ENCODE data around the gene HDGFL2.
A peak's percentile ranks its signal among the peaks of the same experiment; 100 is the strongest.

Gene HDGFL2

GRCh38 chr19:4471403-4472173, 509 bp upstream of the HDGFL2 start:
- DNase-seq (ENCODE audit: low read depth in 2 of 2), result peak; percentile 93 to 98

DNA sequence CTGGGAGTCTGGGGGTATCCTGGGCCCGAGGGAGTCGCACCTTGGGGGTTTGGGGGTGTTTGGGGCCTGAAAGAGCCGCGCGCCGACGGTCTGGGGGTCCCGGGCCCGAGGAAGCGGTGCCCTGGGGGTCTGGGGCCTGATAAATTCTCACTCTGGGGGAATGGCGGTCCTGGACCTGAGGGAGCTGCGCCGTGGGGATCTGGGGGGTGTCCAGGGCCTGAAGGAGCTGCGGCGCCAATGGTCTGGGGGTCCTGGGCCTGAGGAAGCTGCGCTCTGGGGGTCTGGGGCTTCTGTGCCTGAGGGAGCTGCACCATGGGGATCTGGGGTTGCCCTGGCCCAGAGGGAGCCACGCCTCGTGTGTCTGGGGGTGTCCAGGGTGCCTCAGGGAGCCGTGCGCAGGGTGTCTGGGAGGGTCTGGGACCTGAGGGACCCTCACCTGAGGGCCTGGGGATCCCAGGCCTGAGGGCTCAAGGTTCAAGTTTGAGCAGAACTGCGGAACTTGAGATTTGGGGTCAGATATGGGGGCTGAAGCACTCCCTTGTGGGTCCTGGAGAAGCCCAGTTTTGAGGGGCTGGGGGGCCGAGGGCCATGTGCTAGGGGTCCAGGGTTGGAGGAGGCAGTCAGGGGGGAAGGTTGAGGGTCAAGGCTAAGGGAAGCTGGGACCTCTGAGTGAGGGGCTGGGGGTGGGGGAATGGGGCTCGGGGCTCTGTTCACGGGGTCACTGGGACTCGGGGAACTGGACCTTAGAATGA, 1.1 kb downstream of the HDGFL2 start:
- DNase-seq (ENCODE audit: low read depth in 2 of 2), result no peak

GRCh38 chr19:4473763-4474513, 1.8 kb downstream of the HDGFL2 start:
- DNase-seq (ENCODE audit: low read depth in 2 of 2), result no peak

DNA sequence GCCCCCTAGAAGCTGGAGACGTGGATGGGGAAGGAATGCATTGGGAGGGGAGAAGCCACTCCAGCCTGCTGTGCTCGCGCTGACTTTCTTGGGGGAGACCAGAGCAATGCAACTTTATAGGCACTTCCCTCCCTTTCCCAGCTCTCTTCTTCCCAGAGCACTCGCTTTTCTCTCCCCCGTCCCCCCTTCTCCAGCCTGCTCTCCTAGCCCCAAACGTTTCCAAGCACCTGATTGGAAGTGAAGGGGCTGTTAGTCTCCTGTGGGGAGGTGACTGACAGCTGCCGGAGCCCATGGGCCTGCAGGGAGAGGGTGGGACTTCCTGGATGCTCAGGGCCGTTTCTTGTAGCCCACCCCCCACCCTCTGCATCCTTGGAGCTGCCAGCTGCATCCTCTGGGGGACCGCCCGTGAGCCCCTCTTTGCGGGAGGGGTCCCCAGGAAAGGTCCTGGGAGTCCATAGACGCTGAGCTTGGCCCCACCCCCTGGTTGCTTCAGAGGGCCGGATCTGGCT, 2.5 kb downstream of the HDGFL2 start:
- DNase-seq (ENCODE audit: low read depth in 2 of 2), result no peak

- DNase-seq (ENCODE audit: low read depth in 2 of 2), result no peak
These were observed 5.1 kb downstream of the HDGFL2 start for GRCh38 chr19:4477034-4477801.

GRCh38 chr19:4482721-4483364, 10.7 kb downstream of the HDGFL2 start:
- DNase-seq (ENCODE audit: low read depth in 2 of 2), result no peak

GRCh38 chr19:4483385-4483784, 11.3 kb downstream of the HDGFL2 start:
- no peak for DNase-seq (ENCODE audit: low read depth in 2 of 2)

GRCh38 chr19:4487572-4487971, 15.5 kb downstream of the HDGFL2 start:
- no peak for DNase-seq (ENCODE audit: low read depth in 2 of 2)

DNA sequence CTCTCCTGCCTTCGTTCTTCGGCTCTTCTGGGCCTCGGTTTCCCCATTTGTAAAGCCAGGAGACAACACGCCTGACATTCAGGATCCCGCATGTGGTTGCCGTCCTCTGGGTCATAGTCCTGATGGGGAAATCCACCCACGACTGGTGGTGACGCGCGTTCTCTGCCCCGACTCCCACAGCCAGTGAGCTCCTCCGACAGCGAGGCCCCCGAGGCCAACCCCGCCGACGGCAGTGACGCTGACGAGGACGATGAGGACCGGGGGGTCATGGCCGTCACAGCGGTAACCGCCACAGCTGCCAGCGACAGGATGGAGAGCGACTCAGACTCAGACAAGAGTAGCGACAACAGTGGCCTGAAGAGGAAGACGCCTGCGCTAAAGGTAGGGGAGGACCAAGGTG, 16.4 kb downstream of the HDGFL2 start:
- DNase-seq (ENCODE audit: low read depth in 2 of 2), result no peak

GRCh38 chr19:4491446-4491845, 19.3 kb downstream of the HDGFL2 start:
- DNase-seq (ENCODE audit: low read depth in 2 of 2), result no peak

GRCh38 chr19:4492337-4493103, 20.4 kb downstream of the HDGFL2 start:
- no peak for DNase-seq (ENCODE audit: low read depth in 2 of 2)

DNA sequence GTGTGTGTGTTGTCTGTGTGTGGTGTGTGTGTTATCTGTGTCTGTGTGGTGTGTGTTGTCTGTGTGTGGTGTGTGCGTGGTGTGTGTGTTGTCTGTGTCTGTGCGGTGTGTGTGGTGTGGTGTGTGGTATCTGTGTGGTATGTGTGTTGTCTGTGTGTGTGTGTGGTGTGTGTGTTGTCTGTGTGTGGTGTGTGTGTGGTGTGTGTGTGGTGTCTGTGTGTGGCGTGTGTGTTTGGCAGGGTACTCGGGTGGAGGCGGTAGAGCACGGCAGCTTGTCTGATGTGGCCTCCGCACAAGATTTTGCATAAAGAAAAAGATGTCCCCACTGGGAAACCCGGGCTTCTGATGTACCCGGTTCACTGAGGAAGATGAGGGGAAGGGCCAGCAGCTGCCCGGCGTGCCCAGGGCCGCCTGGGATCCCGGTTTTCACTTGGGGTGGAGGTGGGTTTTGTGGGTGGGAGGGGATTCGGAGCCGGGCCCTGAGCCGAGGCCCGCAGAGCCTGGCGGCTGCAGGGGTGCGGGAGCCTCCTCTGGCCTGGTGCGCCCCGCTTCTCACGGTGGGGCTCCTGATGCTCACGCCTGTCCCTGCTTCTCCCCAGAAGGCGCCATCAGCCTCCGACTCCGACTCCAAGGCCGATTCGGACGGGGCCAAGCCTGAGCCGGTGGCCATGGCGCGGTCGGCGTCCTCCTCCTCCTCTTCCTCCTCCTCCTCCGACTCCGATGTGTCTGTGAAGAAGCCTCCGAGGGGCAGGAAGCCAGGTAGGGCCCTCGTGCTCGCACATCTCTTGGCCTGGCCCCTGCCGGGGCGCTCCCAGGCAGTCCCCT, 21.2 kb downstream of the HDGFL2 start:
- no peak for DNase-seq (ENCODE audit: low read depth in 2 of 2)

DNA sequence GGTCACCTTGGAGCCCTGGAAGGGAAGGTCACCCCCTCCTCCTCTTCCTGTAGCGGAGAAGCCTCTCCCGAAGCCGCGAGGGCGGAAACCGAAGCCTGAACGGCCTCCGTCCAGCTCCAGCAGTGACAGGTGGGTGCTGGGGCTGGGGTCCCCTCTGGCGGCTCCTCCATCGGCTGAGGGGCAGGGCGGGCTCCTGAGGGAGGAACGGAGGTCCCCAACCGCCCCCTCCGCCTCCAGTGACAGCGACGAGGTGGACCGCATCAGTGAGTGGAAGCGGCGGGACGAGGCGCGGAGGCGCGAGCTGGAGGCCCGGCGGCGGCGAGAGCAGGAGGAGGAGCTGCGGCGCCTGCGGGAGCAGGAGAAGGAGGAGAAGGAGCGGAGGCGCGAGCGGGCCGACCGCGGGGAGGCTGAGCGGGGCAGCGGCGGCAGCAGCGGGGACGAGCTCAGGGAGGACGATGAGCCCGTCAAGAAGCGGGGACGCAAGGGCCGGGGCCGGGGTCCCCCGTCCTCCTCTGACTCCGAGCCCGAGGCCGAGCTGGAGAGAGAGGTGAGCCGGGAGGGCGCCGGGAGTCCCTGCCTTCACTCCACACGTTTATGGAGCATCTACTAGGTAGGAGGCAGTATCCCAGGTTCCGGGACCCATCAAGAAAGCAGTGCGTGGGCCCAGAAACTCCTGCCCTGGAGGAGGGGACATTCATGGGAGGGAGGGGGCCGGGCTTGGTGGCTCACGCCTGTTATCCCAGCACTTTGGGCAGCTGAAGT, 22.0 kb downstream of the HDGFL2 start:
- DNase-seq (ENCODE audit: low read depth in 2 of 2), result no peak

- DNase-seq (ENCODE audit: low read depth in 2 of 2), result no peak
These were observed 22.6 kb downstream of the HDGFL2 start for GRCh38 chr19:4494691-4495064.

- no peak for DNase-seq (ENCODE audit: low read depth in 2 of 2)
These were observed 23.4 kb downstream of the HDGFL2 start for GRCh38 chr19:4495471-4495870.

- no peak for DNase-seq (ENCODE audit: low read depth in 2 of 2)
These were observed 24.2 kb downstream of the HDGFL2 start for GRCh38 chr19:4496304-4496703.

GRCh38 chr19:4497770-4498389, 25.8 kb downstream of the HDGFL2 start:
- DNase-seq (ENCODE audit: low read depth in 2 of 2), result no peak

- no peak for DNase-seq (ENCODE audit: low read depth in 2 of 2)
These were observed 26.6 kb downstream of the HDGFL2 start for GRCh38 chr19:4498694-4499093.
